OCI-LY3 (cell line): ENCODE data around the gene BTBD9.

ENCODE experiments used
- H2AFZ ChIP-seq: fragments of 200-600, 300-600 bp; shearing (Covaris generic); 2 replicates; pipeline ENCODE4 v1.6.0; 2014; ENCODE audit warnings: antibody characterized with exemption, low read depth, low read length
- H3K27ac ChIP-seq: fragments of 200-600, 300-600 bp; sonication (generic); 2 replicates; pipeline ENCODE4 v1.5.1; 2014; ENCODE audit warnings: mild to moderate bottlenecking, low read length, moderate library complexity, mixed read lengths
- H3K27me3 ChIP-seq: fragments of 200-600, 300-600 bp; sonication (generic); 2 replicates; pipeline ENCODE4 v1.6.1; 2014; ENCODE audit warnings: low read depth, low read length, mixed read lengths
- H3K36me3 ChIP-seq: fragments of 200-600, 300-600 bp; sonication (generic); replicated peaks from 2 replicates; pipeline ENCODE3; 2014; ENCODE audit warnings: low read depth, low read length, mixed read lengths
- H3K4me1 ChIP-seq: fragments of 300-600, 200-600 bp; sonication (generic); 2 replicates; pipeline ENCODE4 v1.6.1; 2014; ENCODE audit warnings: low read length, mixed read lengths
- H3K4me2 ChIP-seq: fragments of 200-600, 300-600 bp; sonication (generic); 2 replicates; pipeline ENCODE4 v1.6.1; 2014; ENCODE audit warnings: low read length, mixed read lengths
- H3K4me3 ChIP-seq: fragments of 300-600, 200-600 bp; sonication (generic); 2 replicates; pipeline ENCODE4 v1.5.1; 2014; ENCODE audit warnings: antibody characterized with exemption, mild to moderate bottlenecking, low read length, moderate library complexity
- H3K79me2 ChIP-seq: fragments of 300-600, 200-600 bp; shearing (Covaris generic); 2 replicates; pipeline ENCODE4 v1.6.1; 2014; ENCODE audit warnings: mild to moderate bottlenecking, low read length, mixed read lengths
- H3K9ac ChIP-seq: fragments of 300-600, 200-600 bp; shearing (Covaris generic); 2 replicates; pipeline ENCODE4 v1.6.0; 2014; ENCODE audit warnings: mild to moderate bottlenecking, low read length, moderate library complexity
- H3K9me3 ChIP-seq: fragments of 200-600, 300-600 bp; shearing (Covaris generic); 2 replicates; pipeline ENCODE4 v1.6.1; 2014; ENCODE audit warnings: low read length, mixed read lengths; ENCODE audit not compliant: insufficient read depth
- H4K20me1 ChIP-seq: fragments of 200-600, 300-600 bp; sonication (generic); 2 replicates; pipeline ENCODE4 v1.6.1; 2016; ENCODE audit warnings: low read length, mixed read lengths; ENCODE audit not compliant: insufficient read depth
- EZH2phosphoT487 ChIP-seq: fragments of 200-600 bp; shearing (Covaris generic); IDR thresholded peaks from 2 replicates; pipeline ENCODE4 v1.6.1; 2018; ENCODE audit warnings: antibody characterized with exemption, mixed run types, low read depth
- TF ChIP-seq, protein P1 (sequence below): fragments of 200-600, 300-600 bp; sonication (generic); IDR thresholded peaks from 2 replicates; pipeline ENCODE4 v1.5.1; 2014; ENCODE audit warnings: antibody characterized with exemption, low read length, low read depth

BTBD9 gene

DNA sequence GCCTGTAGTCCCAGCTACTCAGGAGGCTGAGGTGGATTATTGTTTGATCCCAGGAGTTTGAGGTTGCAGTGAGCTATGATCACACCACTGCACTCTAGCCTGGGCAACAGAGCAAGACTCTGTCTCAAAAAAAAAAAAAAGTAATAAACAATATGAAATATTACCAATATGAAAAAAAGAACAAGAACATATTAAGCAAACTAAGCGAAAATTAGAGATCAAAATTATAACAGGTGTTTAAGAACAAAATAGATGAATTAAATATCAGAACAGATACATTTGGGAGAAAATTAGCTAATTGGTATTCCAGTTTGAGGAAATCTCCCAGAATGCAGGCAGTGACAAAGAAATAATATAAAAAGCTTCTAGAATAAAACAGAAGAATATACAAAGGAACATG is 39.9 kb upstream of the BTBD9 start:
- H3K79me2 ChIP-seq: no peaks in the 10 kb centered on the region
- no peak overlapping the region for H3K9ac ChIP-seq
- no peaks in the 10 kb centered on the region for H3K9me3 ChIP-seq
- peaks cover 53% of the 10 kb centered on the region for H3K36me3 ChIP-seq
- no peaks in the 10 kb centered on the region for H3K27me3 ChIP-seq
- peaks cover 26% of the 10 kb centered on the region for H3K4me1 ChIP-seq
- H3K4me3 ChIP-seq: no peak overlapping the region
- peaks cover 5% of the 10 kb centered on the region; the same call in 1 of the 2 replicates for H4K20me1 ChIP-seq
- no peak overlapping the region for H2AFZ ChIP-seq
- H3K4me2 ChIP-seq: no peak overlapping the region
- H3K27ac ChIP-seq: no peak overlapping the region
- TF ChIP-seq, protein P1, sequence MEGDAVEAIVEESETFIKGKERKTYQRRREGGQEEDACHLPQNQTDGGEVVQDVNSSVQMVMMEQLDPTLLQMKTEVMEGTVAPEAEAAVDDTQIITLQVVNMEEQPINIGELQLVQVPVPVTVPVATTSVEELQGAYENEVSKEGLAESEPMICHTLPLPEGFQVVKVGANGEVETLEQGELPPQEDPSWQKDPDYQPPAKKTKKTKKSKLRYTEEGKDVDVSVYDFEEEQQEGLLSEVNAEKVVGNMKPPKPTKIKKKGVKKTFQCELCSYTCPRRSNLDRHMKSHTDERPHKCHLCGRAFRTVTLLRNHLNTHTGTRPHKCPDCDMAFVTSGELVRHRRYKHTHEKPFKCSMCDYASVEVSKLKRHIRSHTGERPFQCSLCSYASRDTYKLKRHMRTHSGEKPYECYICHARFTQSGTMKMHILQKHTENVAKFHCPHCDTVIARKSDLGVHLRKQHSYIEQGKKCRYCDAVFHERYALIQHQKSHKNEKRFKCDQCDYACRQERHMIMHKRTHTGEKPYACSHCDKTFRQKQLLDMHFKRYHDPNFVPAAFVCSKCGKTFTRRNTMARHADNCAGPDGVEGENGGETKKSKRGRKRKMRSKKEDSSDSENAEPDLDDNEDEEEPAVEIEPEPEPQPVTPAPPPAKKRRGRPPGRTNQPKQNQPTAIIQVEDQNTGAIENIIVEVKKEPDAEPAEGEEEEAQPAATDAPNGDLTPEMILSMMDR: no peak
- TF ChIP-seq EZH2phosphoT487: no peak

GRCh38 chr6:38678178-38678760 is 38.5 kb upstream of the BTBD9 start:
- Histone ChIP-seq H2AFZ (no peak overlapping the region), H3K27ac (no peak overlapping the region)

GRCh38 chr6:38676974-38677544 is 37.3 kb upstream of the BTBD9 start:
- Histone ChIP-seq H3K4me2 (peak overlapping the region; percentile 42), H3K27ac (peak overlapping the region; percentile 58), H3K36me3 (peaks cover 45% of the 10 kb centered on the region)

More at GRCh38 chr6:38678178-38678760, 38.5 kb upstream of the BTBD9 start:
- Histone ChIP-seq H3K4me1 (peaks cover 35% of the 10 kb centered on the region), H3K4me3 (no peak overlapping the region), H4K20me1 (peaks cover 4% of the 10 kb centered on the region; the same call in 1 of the 2 replicates), H3K36me3 (peaks cover 54% of the 10 kb centered on the region), H3K9me3 (no peaks in the 10 kb centered on the region), H3K4me2 (no peak overlapping the region), H3K9ac (no peak overlapping the region), H3K27me3 (no peaks in the 10 kb centered on the region), H3K79me2 (no peaks in the 10 kb centered on the region)
- TF ChIP-seq, protein P1: no peak
- no peak for TF ChIP-seq EZH2phosphoT487

More at GRCh38 chr6:38676974-38677544, 37.3 kb upstream of the BTBD9 start:
- H3K4me1 ChIP-seq: peaks cover 39% of the 10 kb centered on the region
- no peak overlapping the region for H3K9ac ChIP-seq
- H3K27me3 ChIP-seq: no peaks in the 10 kb centered on the region
- no peak for TF ChIP-seq EZH2phosphoT487
- TF ChIP-seq, protein P1: no peak
- no peaks in the 10 kb centered on the region for H3K79me2 ChIP-seq
- H2AFZ ChIP-seq: no peak overlapping the region
- H3K9me3 ChIP-seq: no peaks in the 10 kb centered on the region
- H3K4me3 ChIP-seq: no peak overlapping the region
- peaks cover 4% of the 10 kb centered on the region; the same call in 1 of the 2 replicates for H4K20me1 ChIP-seq
